Left lung (tissue), 10 donors: Measurements from ENCODE around the gene ARGLU1. TPM values are rescaled to one million over a fixed set of nuclear protein-coding genes. Genes with fewer than 3 reads are reported as not detected.

ENCODE experiments used
- ATAC-seq: fragments of 200-7000 bp; cut with Tn5 transposase; one replicate; pipeline ENCODE4 v1.9.1; 2020; ENCODE audit warnings: moderate library complexity
- DNase-seq, 4 donors: peaks; one replicate each; pipeline ENCODE4 v3.0.0-alpha.2; 2013 to 2020
- H3K27ac ChIP-seq, 2 donors: fragments of 200-600 bp; sonication (generic) in 1 of 2; one replicate each; pipeline versions ENCODE4 v1.5.0 to v1.8.0; 2020 to 2021
- H3K27me3 ChIP-seq, 2 donors: fragments of 200-600 bp; sonication (generic) in 1 of 2; one replicate each; pipeline versions ENCODE4 v1.5.0 to v1.8.0; 2020 to 2021
- H3K36me3 ChIP-seq, 2 donors: fragments of 200-600 bp; sonication (generic) in 1 of 2; one replicate each; pipeline versions ENCODE4 v1.5.0 to v1.8.0; 2020 to 2021
- H3K4me1 ChIP-seq, 2 donors: fragments of 200-600 bp; one replicate each; pipeline ENCODE4 v1.8.0; 2021
- H3K4me3 ChIP-seq, 2 donors: fragments of 200-600 bp; sonication (generic) in 1 of 2; one replicate each; pipeline versions ENCODE4 v1.5.0 to v1.8.0; 2020 to 2021; ENCODE audit warnings: mild to moderate bottlenecking in 1 of 2
- H3K9me3 ChIP-seq, 2 donors: fragments of 200-600 bp; sonication (generic) in 1 of 2; one replicate each; pipeline versions ENCODE4 v1.5.0 to v1.8.0; 2020 to 2021
- CTCF ChIP-seq, 2 donors: fragments of 200-600 bp; sonication (generic) in 1 of 2; IDR thresholded peaks; one replicate each; pipeline versions ENCODE4 v1.5.0 to v1.8.0; 2021; ENCODE audit warnings: antibody characterized with exemption in 2 of 2
- intact Hi-C, 2 donors: fragments of 100-400 bp; cut with DNase I; formaldehyde crosslinking; loops; one replicate each; pipeline versions ENCODE4 v1.11.2 to v1.14.2; 2022
- polyA plus RNA-seq, 6 donors: library from polyadenylated mRNA; unstranded; fragments of 120-200 nt; gene quantifications; one replicate each; pipeline ENCODE4 v1.2.1, GENCODE V29; 2013; ENCODE audit not compliant: insufficient read length in 6 of 6
- total RNA-seq, 2 donors: library from RNA; stranded (reverse); fragmentation: NEBNext Ultra II Directional; extraction: Animal tissue kit (Norgen Biotek cat#: 25700); gene quantifications; one replicate each; pipeline ENCODE4 v1.2.1, GENCODE V29; 2021
- donor health status: DM: no; HTN: yes; CAD: no.
- donor health status: DM: no; HTN: no; CAD: no.

Gene ARGLU1
- total and polyA plus RNA-seq, 8 donors, result 67.3 to 482 (median 387) TPM

DNA sequence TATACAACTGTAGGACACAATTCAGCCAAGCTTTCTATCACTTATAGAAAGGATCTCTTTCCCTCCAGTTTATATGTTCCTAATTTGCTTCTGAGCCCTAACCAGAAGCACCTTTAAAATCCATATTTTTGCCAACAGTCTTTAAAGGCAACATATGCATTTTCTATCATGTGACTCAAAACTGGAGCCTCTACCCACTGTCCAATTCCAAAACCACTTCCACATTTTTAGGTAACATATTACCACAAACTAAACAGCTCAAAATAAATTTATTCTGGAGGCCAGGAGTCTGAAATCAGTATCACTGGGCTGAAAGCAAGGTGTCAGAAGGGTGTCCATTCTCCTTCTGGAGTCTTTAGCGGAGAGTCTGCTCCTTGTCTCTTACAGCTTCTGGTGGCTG, 16.6 kb downstream of the ARGLU1 start:
- Histone ChIP-seq H3K36me3 (peaks cover 0 to 53% of the 10 kb centered on the region in 2 donors), H3K4me1 (peaks cover 0 to 27% of the 10 kb centered on the region in 2 donors), H3K27me3 (no peaks in the 10 kb centered on the region), H3K4me3 (no peak overlapping the region), H3K27ac (no peak overlapping the region), H3K9me3 (no peaks in the 10 kb centered on the region)
- intact Hi-C loops, result no loop called here
- DNase-seq (no peak), ATAC-seq (no peak)
- TF ChIP-seq CTCF (IDR thresholded peaks at IDR 0.05), result no peak

GRCh38 chr13:106550570-106551135, 17.3 kb downstream of the ARGLU1 start:
- ATAC-seq (no peak), DNase-seq (no peak)
- Histone ChIP-seq H3K9me3 (no peaks in the 10 kb centered on the region), H3K36me3 (peaks cover 0 to 47% of the 10 kb centered on the region in 2 donors), H3K4me1 (peaks cover 0 to 27% of the 10 kb centered on the region in 2 donors), H3K27ac (no peak overlapping the region), H3K4me3 (no peak overlapping the region), H3K27me3 (no peaks in the 10 kb centered on the region)
- intact Hi-C loops, result no loop called here
- TF ChIP-seq CTCF (IDR thresholded peaks at IDR 0.05), result no peak

- no peak for DNase-seq
- no peak for ATAC-seq
- peaks cover 0 to 45% of the 10 kb centered on the region in 2 donors for H3K4me1 ChIP-seq
- H3K27ac ChIP-seq, result no peak overlapping the region
- H3K4me3 ChIP-seq, result no peak overlapping the region
- no peaks in the 10 kb centered on the region for H3K27me3 ChIP-seq
- H3K9me3 ChIP-seq, result no peaks in the 10 kb centered on the region
- no peak for TF ChIP-seq CTCF (IDR thresholded peaks at IDR 0.05)
- intact Hi-C loops, result no loop called here
- peaks cover 0 to 32% of the 10 kb centered on the region in 2 donors for H3K36me3 ChIP-seq
Observed at GRCh38 chr13:106548064-106548696, 19.8 kb downstream of the ARGLU1 start.

DNA sequence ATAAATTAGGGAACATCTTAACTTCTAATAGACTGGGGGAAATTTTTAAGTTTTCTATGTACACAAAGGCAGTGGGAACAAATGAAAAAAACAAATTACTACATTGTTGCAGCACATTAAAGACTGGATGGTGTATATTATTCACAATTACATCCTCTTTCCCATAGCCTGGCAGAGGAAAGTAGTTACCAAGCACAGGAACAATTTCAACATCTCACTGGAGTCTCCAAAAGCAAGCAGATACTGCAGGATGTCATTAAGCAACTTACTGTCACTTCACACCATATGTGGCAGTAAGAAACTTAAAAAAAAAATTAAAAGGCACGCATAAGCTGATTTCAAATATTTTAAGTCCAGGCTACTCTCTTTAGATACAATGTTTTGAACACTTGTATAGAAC, 26.1 kb downstream of the ARGLU1 start:
- Histone ChIP-seq H3K4me1 (peaks cover 0 to 24% of the 10 kb centered on the region in 2 donors), H3K36me3 (peaks cover 0 to 30% of the 10 kb centered on the region in 2 donors), H3K4me3 (no peak overlapping the region), H3K27me3 (no peaks in the 10 kb centered on the region), H3K27ac (no peak overlapping the region), H3K9me3 (no peaks in the 10 kb centered on the region)
- ATAC-seq (no peak), DNase-seq (no peak)
- TF ChIP-seq CTCF (IDR thresholded peaks at IDR 0.05), result no peak
- intact Hi-C loops, result no loop called here

DNA sequence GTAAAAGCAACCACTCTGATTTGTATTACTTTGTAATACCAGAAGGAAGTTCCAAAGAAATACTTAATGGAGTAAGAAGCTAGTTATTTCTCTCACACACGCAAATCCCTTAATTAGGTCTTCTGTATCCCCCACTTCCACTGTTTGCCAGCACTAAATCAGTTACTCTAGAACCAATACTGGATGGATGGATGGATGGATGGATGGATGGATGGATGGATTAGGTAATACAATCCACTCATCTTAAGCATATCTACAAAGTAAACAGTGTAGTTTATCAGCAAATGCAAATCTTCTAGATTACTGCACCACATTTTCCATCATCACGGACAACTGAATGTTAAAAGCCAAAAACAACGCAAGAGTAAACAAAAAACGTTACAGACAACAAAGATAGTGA, 27.3 kb downstream of the ARGLU1 start:
- ATAC-seq, result no peak
- TF ChIP-seq CTCF (IDR thresholded peaks at IDR 0.05), result no peak
- Histone ChIP-seq H3K27me3 (no peaks in the 10 kb centered on the region), H3K4me3 (no peak overlapping the region), H3K27ac (no peak overlapping the region), H3K4me1 (peaks cover 0 to 33% of the 10 kb centered on the region in 2 donors), H3K9me3 (no peaks in the 10 kb centered on the region), H3K36me3 (peaks cover 0 to 24% of the 10 kb centered on the region in 2 donors)
- intact Hi-C loops, result no loop called here
- DNase-seq, result no peak
